Measurements from ENCODE around the gene CCNE1.

CCNE1 gene

DNA sequence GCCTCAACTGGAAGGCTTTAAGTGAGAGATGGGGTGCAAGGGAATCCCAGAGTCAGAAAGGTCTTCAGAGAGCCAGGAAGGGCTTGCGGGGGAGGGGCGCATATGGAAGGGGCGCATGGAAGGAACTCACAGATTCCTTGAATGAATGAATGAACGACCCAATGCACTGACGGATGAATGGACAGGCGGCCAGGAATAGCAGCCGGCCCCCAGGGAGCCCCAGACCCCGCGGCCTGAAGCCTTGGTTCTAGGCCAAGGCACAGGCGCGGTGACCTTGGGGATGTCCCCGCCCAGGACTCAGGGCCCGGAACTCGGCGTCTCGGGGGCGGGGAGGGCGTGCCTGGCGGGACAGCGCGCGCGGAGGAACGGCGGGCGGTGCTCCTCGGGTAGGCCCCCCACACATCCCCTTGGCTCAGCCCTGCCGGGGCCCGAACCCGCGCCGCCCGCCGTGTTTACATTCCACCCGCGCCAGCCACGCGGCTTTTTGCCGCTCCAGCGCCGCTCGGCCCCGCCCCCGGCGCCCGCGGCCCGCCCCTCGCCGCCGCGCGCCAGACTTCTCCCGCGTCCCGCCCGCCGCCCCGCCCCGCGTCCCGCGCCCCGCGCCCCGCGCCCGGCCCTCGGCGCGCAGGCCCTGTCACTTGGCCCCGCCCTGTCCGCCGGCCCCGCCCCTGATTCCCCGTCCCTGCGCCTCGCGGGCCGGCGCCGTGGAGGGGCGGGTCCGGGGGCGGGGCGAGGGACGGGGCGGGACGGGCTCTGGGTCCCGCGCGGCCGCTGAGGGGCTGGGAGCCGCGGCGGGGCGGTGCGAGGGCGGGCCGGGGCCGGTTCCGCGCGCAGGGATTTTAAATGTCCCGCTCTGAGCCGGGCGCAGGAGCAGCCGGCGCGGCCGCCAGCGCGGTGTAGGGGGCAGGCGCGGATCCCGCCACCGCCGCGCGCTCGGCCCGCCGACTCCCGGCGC is at the start of gene CCNE1:
Gene CCNE1 (plus strand): TSS at position 867 of the 955 bp plus-strand sequence. CDS start 565 bp downstream, outside the sequence.
- DNase-seq (ENCODE audit: low spot score) = peak; percentile 99

DNA sequence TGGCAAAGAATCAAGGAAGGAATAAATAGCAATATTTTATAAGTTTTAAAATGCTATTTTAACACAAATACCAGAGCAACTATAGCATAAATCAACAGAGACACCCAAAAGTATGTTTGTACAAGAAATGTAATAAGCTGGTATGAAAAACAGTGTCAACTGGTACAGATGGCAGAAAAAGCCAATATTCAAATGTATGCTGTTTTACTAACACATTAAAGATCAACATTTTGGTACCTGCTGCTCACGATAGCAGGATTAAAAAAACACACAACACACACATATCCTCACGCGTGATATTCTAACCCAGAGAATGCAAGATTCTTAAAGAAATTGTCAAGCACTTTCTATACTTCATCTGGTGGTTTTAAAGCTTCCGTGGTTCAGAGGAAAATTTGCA is 48.6 kb upstream of the CCNE1 start:
- DNase-seq (ENCODE audit: low spot score) = no peak

DNA sequence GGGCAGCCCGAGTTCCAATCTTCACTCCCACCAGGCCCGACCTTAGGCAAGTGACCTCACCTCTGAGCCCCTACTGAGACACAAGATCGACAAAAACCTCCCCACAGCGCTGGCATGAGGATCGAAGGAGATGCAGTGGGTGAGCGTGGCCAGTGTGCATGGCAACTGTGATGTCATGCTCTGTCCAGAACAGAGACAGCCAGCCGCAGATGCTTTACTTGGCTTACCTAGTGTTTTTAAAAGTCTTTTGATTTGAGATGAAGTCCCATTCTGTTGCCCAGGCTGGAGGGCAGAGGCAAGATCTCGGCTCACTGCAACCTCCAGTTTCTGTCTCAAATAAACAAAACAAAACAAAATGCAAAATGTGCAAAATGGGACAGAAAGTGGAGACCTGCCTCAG is 47.4 kb upstream of the CCNE1 start:
- no peak for DNase-seq (ENCODE audit: low spot score)

DNA sequence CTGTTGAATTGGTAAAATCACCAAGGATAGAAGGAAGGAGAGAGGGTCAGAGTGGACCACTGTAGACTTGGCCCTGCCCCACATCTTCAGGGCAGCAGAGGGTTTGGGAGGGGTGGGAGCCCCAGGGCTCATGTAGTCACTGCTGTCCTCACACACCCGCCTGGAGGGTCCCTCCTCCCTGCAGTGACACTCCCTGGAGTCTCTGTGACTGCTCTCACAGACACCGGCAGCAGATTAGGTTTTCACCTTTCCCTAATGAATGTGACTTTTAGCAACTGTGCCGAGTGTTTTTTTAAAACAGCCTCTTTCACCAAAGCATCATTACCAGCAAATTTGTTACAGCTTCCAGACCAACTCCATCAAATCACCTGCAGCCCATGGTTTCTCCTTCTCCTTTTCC is 45.7 kb upstream of the CCNE1 start:
- DNase-seq (ENCODE audit: low spot score) = no peak

DNA sequence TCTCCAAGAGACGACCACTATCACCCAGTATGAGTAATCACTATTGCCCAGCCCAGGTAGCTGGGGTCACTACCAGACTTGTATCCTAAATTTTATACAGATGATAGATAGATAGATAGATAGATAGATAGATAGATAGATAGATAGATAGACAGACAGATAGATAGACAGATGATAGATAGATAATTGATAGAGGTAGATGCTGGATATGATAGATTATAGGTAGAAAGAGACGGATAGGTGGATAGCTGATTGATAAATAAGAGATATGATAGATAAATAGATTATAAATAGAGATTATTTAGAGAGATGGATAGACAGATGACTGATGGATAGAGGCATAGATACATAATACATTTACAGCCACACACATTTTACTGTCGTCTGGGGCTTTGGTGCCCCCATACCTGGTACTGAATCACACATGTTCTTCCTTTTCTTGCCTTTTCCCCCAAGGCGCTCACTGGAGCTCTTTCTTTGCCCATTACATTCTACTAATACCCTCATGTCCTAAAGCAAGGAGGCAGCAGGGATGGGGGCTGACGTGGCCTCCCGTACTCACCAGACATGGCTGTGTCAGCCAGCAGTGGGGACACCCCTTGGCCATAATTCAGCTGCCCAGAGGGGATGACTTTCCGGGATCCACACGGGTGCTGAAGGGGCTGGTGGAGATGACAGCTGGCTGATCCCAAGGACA is 44.6 kb upstream of the CCNE1 start:
- DNase-seq (ENCODE audit: low spot score) = no peak

DNA sequence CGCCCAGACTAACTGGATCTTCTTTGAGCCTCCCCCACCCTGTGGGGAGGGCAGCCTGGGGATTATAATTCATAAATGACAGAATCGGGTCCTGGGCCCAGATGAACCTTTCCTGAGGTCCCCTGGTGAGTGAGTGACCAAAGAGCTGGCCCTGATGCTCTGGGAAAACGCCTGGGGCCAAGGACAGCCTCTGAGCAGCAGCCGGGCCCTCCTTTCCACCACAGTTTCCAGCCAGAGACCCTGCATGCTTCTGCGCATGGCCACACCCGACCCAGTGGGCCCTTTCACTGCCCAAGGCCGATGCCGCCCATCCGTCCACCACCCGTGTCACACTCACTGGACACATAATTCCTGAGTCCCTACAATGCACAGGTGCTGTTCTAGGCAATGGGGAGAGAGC is 43.6 kb upstream of the CCNE1 start:
- no peak for DNase-seq (ENCODE audit: low spot score)

DNA sequence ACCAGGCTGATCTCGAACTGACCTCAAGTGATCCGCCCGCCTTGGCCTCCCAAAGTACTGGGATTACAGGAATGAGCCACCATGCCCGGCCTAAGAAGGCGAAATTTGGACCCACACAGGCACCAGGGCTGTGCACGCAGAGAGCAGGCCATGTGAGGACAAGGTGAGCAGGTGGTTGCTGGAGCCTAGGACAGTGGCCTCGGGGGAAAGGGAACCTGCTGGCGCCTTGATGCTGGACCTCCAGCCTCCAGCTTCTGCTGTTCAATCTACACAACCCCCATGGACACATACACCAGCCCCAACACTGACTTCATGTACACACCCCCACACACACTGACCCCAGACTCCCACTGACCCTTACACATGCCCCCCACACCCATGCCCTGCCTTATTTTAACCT is 41.8 kb upstream of the CCNE1 start:
- DNase-seq (ENCODE audit: low spot score) = no peak

DNA sequence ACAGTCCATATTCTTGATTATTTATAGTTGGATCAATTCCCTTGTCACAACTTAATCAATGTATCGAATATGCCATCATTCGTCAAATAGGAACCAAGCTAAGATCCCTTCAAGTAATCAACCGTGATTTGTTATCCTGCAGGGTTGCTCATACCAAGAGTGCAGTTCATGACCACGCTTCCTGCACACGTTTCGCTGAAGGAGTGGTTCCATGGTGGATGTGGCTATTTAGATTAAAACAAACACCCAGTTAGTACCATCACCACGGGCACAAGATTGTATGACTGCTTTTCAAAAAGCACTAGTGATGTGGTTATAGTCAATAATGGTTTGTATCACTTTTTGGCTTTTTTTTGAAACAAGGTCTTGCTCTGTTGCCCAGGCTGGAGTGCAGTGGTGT is 41.1 kb upstream of the CCNE1 start:
- no peak for DNase-seq (ENCODE audit: low spot score)

DNA sequence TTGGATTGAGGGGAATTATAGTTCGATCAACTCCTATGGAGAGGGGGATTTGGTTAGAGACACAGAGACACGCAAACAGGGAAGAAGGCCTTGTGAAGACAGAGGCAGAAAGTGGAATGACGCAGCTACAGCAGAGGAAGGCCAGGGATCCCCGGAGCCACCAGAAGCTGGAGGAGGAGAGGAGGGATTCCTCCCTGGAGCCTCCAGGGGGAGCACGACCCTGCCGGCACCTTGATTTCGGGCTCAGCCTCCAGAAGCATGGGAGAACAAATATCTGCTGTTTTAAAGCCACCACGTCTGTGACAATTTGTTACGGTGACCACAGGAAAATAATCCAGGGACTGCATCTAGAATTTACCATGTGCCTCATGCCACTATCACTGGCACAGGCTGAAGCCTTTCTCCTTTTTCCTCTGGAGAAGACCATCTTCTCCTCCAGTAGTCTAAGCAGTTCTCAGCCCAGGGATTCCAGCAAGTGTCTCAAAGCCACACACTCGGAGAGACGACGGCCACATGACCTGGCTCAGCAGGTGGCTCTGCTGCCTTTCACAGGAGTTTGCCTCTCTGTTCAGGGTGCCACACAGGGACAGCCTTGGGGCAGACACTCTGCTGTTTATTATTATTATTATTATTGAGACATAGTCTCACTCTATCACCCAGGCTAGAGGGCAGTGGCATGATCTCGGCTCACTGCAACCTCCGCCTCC is 39.9 kb upstream of the CCNE1 start:
- peak; percentile 89 for DNase-seq (ENCODE audit: low spot score)

DNA sequence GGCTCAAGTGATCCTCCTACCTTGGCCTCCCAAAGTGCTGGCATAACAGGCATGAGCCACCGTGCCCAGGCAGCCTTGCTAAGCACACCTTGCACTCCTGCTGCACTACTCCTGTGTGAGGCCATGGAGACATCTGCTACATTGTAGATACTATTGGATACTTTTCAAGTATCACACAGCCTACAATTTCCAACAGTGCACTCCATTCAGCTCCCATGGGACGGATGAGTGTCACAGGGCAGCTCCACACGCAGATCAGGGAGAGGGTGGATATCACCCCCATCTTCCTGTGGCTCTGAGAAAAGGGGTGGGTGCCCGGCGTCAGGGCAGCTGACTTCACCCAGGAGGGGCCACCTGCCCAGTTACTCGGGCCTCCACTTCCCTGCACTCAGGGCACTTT is 39.1 kb upstream of the CCNE1 start:
- no peak for DNase-seq (ENCODE audit: low spot score)

DNA sequence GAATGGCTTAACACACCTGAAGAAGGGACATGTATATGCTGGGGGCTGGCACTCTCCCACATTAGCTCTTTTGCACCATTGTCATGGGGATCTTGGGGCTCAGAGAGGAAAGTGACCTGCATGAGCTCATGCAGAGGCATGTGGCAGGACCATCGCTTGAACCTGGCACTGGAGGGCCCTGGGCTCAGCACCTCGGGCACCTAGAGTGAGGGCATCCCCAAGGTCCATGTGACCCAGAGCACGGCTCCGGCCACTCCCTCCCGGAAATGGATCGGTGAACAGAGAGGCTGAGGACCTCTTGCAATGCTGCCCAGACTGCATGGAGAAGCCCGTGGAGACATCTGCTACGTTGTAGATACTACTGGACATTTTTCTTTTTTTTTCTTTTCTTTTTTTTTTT is 38.6 kb upstream of the CCNE1 start:
- no peak for DNase-seq (ENCODE audit: low spot score)

DNA sequence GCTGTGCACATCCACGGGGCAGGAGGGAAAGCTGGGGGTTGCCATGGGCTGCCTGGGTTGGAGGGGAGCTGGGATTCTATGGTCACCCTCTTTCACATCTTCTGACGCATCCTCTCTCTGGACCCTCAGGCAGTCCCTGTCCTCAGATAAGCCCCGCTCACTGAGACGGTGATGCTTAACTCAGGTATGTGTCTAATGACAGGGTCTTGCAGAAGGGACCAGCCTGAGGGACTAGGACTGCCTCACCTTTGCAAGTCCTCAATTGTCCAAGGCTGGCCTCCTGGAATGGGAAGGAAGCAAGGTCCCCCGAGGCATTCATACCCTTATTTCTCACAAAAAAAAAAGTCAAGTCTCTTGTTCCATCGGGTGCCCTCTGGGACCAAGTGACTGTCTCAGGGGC is 37.7 kb upstream of the CCNE1 start:
- no peak for DNase-seq (ENCODE audit: low spot score)

DNA sequence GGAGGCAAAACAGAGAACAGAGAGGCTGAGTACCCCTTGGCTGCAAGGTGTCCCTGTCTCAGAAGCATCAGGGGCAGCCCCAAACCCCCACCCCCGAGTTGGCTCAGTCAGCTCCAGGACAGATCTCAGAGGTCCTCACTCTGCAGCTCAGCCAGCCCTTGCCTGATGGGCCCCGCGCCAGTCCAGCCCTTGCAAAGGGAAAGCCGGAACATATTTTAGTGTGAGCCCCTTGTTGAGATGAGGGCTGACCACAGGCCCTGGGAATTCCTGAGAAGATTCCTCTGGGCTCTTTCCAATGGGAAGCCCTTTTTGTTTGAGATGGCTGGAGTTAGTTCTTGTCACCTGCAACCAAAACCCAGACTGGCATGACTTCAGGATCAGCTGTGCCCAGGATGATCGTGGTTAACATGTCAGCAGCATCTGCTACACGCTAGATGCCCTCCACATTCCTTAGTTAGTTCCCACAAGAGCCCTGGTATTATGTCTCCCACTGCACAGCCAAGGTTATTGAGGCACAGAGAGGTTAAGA is 33.9 kb upstream of the CCNE1 start:
- no peak for DNase-seq (ENCODE audit: low spot score)

DNA sequence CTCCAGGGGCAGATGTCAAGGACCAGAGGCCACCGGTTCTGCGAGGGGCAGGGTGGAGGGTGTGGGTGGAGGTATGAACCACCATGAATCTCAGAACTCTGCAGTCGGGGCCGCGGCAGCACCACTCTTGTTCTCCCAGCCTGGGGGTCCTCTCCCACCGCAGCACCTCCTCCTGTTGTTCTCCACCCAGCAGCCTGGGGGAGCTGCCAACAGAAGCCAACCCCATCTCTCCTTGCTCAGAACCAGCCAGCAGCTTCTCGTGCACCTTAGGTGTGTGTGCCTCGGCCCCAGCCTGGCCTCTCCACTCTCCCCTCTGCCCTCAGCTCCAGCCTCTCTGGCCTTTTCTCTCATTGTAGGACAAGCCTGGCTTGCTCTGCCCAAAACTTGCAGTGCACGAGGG is 31.9 kb upstream of the CCNE1 start:
- DNase-seq (ENCODE audit: low spot score) = no peak

DNA sequence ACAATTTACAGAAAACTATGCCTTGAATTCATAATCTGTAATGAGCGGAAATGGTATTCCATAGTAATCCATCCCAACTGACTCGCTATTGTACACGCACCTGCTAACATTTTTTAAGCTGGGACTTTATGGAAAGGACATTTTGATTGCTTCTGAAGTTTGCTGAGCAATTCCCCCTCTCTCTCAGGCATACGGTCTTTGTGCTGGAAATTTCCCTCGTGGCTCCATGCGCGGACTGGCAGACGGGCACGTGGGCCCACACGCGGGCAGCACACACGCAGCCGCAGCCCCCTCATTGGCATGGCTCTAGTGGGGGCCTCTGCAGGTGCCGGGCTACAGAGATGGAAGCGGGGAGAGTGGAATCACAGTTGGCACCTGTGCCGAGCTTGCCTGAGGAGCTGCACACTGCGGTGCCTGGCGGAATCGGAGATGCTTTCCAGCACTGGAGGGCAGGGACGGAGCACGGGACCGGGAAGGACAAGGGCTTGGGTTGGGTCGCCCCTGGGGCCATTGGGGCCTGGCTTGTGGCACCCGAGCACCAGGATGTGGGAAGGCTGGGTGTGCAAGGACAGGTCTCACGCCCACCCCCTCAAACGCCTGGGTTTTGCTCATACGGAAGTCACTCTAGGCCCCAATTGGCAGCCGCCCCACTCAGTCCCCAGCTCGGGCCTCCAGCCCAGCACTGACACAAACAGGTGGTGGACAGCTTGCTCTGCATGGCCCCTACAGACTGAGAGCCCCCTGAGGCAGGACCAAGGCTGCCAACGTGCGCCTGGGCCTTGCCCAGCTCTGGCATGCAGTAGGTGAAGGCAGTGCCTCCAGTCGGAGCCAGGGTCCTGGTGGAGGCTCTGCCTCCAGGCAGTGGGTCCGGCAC is 30.2 kb upstream of the CCNE1 start:
- DNase-seq (ENCODE audit: low spot score) = no peak

DNA sequence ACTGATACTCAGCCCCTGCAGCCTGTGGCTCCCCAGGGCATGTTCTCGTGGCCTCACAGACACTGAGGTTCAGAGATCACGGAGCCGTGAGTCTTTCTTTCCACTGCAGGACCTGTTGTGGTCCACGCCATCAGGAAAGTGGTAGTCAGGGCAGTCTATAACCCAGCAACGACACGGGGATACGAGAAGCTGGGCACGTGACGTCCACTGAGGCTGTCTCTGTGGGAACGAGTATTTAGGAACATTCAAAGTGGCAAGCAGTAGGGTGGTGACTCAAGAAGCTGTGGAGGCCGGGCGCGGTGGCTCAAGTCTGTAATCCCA is 29.6 kb upstream of the CCNE1 start:
- no peak for DNase-seq (ENCODE audit: low spot score)

DNA sequence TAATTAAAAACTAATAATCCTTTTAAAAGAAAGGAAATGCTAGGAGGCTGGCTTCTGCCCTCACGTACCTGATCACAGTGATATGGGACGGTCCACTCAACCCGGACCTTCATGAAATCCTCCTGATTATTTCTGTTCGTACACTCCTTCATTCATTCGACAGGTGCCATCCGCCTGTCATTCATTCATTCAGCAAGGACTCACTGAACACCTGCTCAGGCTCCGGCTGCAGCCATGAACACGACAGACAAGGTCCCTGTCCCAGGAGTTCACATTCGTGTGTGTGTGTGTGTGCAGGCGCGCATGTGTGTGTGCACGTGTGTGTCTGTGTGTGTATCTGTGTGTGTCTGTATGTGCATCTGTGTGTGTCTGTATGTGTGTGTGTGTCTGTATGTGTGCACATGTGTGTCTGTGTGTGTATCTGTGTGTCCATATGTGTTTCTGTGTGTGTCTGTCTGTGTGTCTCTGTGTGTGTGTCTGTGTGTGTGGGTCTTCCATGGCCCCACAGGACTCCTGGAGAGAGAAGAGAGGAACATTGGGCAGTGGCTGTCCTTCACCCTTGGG is 28.1 kb upstream of the CCNE1 start:
- no peak for DNase-seq (ENCODE audit: low spot score)

DNA sequence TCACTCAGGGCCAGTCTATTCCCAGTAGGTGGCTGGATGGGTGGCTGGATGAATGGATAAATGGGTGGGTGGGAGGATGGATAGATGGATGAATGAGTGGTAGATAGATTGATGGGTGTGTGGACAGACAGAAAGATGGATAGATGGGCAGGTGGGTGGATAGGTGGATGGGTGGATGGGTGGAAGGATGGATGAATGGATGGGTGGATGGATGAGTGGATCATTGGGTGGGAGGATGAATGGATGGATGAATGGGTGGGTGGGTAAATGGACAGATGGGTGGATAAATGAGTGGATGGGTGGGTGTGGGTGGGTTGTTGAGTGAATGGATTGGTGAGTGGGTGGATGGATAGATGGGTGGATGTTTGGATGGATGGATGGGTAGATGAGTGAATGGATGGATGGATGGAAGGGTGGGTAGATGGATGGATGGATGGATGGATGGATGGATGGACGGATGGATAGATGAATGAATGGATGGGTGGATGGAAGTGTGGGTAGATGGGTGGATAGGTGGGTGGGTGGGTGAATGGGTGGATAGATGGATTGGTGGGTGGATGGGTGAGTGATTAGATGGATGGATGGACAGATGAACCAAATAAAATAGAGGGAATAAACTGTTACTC is 27.1 kb upstream of the CCNE1 start:
- no peak for DNase-seq (ENCODE audit: low spot score)

DNA sequence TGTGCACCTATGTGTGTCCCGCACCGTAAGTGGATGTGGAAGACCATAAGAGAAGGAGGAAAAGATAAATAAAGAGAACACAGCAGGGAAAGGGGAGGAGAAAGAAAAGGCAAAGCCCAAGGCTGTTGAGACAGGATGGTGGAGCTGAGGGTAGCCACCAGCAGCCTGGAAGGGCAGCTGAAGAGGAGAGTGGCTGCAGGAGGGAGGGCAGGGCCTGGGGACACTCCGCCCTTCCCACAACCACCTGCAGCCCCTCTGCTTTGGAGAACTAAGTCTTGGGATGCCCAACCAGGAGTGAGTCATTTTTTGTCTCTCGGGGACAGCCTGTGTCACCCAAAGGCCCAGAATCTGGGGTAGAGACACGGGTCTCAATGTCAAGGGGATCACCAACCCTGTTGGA is 26.4 kb upstream of the CCNE1 start:
- no peak for DNase-seq (ENCODE audit: low spot score)

DNA sequence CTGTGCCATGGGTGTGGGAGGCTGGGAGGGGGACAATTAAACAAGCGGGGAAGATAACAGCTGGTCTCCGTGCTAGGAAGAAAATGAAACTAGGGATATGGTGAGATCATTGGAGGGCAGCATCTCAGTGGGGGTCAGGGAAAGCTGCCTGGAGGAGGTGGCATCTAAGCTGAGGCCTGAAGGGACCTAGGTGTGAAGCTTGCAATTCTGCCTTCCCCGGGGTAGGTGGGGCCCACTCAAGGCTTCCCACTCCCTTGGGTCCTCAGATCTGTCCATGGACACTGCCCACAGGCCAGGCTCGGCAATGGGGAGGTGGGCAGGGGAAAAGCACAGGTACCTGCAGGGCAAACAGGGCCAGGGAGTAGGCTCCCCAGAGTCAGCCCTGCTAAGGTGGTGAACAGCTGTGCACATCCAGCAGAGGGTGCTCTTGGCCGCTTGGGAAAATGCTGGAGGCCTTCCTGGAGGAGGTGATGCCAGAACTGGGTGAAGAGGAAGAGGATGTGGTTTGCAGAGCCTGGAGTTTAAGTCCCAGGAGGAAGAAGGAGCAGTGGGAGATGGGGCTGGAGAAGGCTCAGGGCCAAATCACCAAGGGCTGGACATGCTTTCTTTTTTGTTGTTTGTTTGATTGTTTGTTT is 25.7 kb upstream of the CCNE1 start:
- DNase-seq (ENCODE audit: low spot score) = no peak
